A673 (cell line): ENCODE data around the gene CKM. TPM values are rescaled to one million over a fixed set of nuclear protein-coding genes. Genes with fewer than 3 reads are reported as not detected.
"Not testable (repeated sequence)": the region's sequence is repeated elsewhere in the genome, so short reads cannot be mapped to it uniquely, and the experiment has no call there.

Experiments used
- BruUV-seq: library from RNA; stranded (reverse); fragments of 400-500 nt; replicated peaks from 2 replicates; lab custom pipeline; 2021; lab: Mats Ljungman, UMichigan
- CTCF ChIA-PET: fragments of 300-600 bp; sonication (Branson Sonifier 250); formaldehyde crosslinking; loops from one replicate; lab custom pipeline; 2022; ENCODE audit warnings: antibody characterized with exemption; lab: Charles Lee
- POLR2A ChIA-PET: fragments of 300-600 bp; sonication (Branson Sonifier 250); formaldehyde crosslinking; loops from one replicate; lab custom pipeline; 2022; ENCODE audit warnings: antibody characterized with exemption; ENCODE audit not compliant: low non-redundant PET; lab: Charles Lee
- DNase-seq: peaks from one replicate; pipeline ENCODE4 v3.0.0-alpha.2; 2015; ENCODE audit warnings: low spot score
- H3K27ac ChIP-seq: fragments of 200-600 bp; sonication (generic); 2 replicates; pipeline ENCODE4 v1.5.1; 2016; ENCODE audit warnings: mixed run types, low read depth, mild to moderate bottlenecking, mixed read lengths, antibody characterized with exemption, low read length; ENCODE audit not compliant: poor library complexity, severe bottlenecking
- H3K27me3 ChIP-seq: fragments of 200-600 bp; sonication (generic); replicated peaks from 2 replicates; pipeline ENCODE4 v1.6.1; 2017; ENCODE audit warnings: mixed run types, low read depth, mild to moderate bottlenecking, mixed read lengths, antibody characterized with exemption, low read length; ENCODE audit not compliant: insufficient read depth, poor library complexity
- H3K36me3 ChIP-seq: fragments of 200-600 bp; sonication (generic); 2 replicates; pipeline ENCODE4 v1.6.1; 2016; ENCODE audit warnings: mixed run types, mild to moderate bottlenecking, mixed read lengths, antibody characterized with exemption, low read length; ENCODE audit not compliant: insufficient read depth, poor library complexity, severe bottlenecking
- H3K4me1 ChIP-seq: fragments of 200-600 bp; sonication (generic); 2 replicates; pipeline ENCODE4 v1.6.1; 2017; ENCODE audit warnings: mixed run types, mild to moderate bottlenecking, mixed read lengths, antibody characterized with exemption, low read length; ENCODE audit not compliant: insufficient read depth, poor library complexity, severe bottlenecking
- H3K4me3 ChIP-seq: fragments of 200-600 bp; sonication (generic); 2 replicates; pipeline ENCODE4 v1.5.1; 2016; ENCODE audit warnings: low read depth, mixed run types, mild to moderate bottlenecking, mixed read lengths, low read length; ENCODE audit not compliant: poor library complexity, severe bottlenecking
- H3K9me3 ChIP-seq: fragments of 200-600 bp; sonication (generic); 2 replicates; pipeline ENCODE4 v1.6.1; 2016; ENCODE audit warnings: mixed run types, low read depth, mild to moderate bottlenecking, mixed read lengths, antibody characterized with exemption, low read length; ENCODE audit not compliant: poor library complexity, severe bottlenecking
- CTCF ChIP-seq: fragments of 300-800, 200-600 bp; sonication (generic); conservative IDR thresholded peaks from 2 replicates; pipeline ENCODE4 v1.5.1; 2017; ENCODE audit warnings: low read depth, mild to moderate bottlenecking, antibody characterized with exemption, low read length, moderate library complexity, mixed read lengths
- EZH2 ChIP-seq: fragments of 200-600 bp; sonication (generic); IDR thresholded peaks from 2 replicates; pipeline ENCODE4 v1.6.1; 2017; ENCODE audit warnings: borderline replicate concordance, low read depth, mild to moderate bottlenecking, mixed read lengths, antibody characterized with exemption, low read length; ENCODE audit not compliant: poor library complexity, severe bottlenecking
- intact Hi-C: fragments of 100-400 bp; cut with micrococcal nuclease; formaldehyde crosslinking; loops from one replicate; pipeline ENCODE4 v1.10.0; 2022; ENCODE audit not compliant: unreplicated experiment
- total RNA-seq: library from RNA; stranded (reverse); gene quantifications from 2 replicates; pipeline ENCODE4 v1.2.3, GENCODE V29; 2021

Gene CKM
- total RNA-seq, 1 experiment from 2014 or later, result not detected

- no peak for TF ChIP-seq CTCF
- no peak for TF ChIP-seq EZH2
- no peaks in the 10 kb centered on the region for H3K9me3 ChIP-seq
- intact Hi-C loops, result no loop called here
- ChIA-PET POLR2A (no interaction called here), CTCF (no interaction called here)
- H3K36me3 ChIP-seq, result peaks cover 13% of the 10 kb centered on the region
- H3K27ac ChIP-seq, result no peak overlapping the region
- H3K4me3 ChIP-seq, result no peak overlapping the region
- no TSS peak for BruUV-seq
- H3K4me1 ChIP-seq, result peaks cover 22% of the 10 kb centered on the region
- no peaks in the 10 kb centered on the region for H3K27me3 ChIP-seq
- DNase-seq, result no peak
Measured at GRCh38 chr19:45273521-45273855, 49.2 kb downstream of the CKM start.

GRCh38 chr19:45271735-45272108, 51.0 kb downstream of the CKM start:
- H3K27ac ChIP-seq, result no peak overlapping the region
- ChIA-PET CTCF (no interaction called here), POLR2A (no interaction called here)

GRCh38 chr19:45271098-45271734, 51.5 kb downstream of the CKM start:
- DNase-seq, result no peak
- Histone ChIP-seq H3K4me1 (peaks cover 21% of the 10 kb centered on the region), H3K9me3 (no peaks in the 10 kb centered on the region), H3K36me3 (peaks cover 17% of the 10 kb centered on the region), H3K4me3 (no peak overlapping the region), H3K27me3 (no peaks in the 10 kb centered on the region), H3K27ac (no peak overlapping the region)
- no peak for TF ChIP-seq CTCF
- TF ChIP-seq EZH2, result no peak
- CTCF ChIA-PET, result no interaction called here
- intact Hi-C loops, result no loop called here
- POLR2A ChIA-PET, result no interaction called here
- no TSS peak for BruUV-seq

More at GRCh38 chr19:45271735-45272108, 51.0 kb downstream of the CKM start:
- H3K36me3 ChIP-seq, result peaks cover 17% of the 10 kb centered on the region
- no TSS peak for BruUV-seq
- no peak for TF ChIP-seq EZH2
- no peak for TF ChIP-seq CTCF
- DNase-seq, result no peak
- no peaks in the 10 kb centered on the region for H3K9me3 ChIP-seq
- intact Hi-C loops, result no loop called here
- peaks cover 22% of the 10 kb centered on the region for H3K4me1 ChIP-seq
- no peaks in the 10 kb centered on the region for H3K27me3 ChIP-seq
- no peak overlapping the region for H3K4me3 ChIP-seq

GRCh38 chr19:45269939-45270338, 52.7 kb downstream of the CKM start:
- intact Hi-C loops, POLR2A ChIA-PET: not testable (repeated sequence)
- peaks cover 17% of the 10 kb centered on the region for H3K36me3 ChIP-seq

More at GRCh38 chr19:45269939-45270338, 52.7 kb downstream of the CKM start:
- DNase-seq, H3K4me1 ChIP-seq, H3K27ac ChIP-seq, H3K27me3 ChIP-seq, H3K4me3 ChIP-seq, BruUV-seq, CTCF ChIA-PET, H3K9me3 ChIP-seq: not testable (repeated sequence)
